Suprapubic skin (tissue), 4 donors: Measurements from ENCODE around the gene TSHZ1. TPM values are rescaled to one million over a fixed set of nuclear protein-coding genes. Genes with fewer than 3 reads are reported as not detected.

Experiments used
- DNase-seq, 2 donors: peaks; one replicate each; pipeline ENCODE4 v3.0.0-alpha.2; 2019; ENCODE audit warnings: low spot score in 2 of 2
- H3K27ac ChIP-seq: fragments of 200-600 bp; sonication (generic); one replicate; pipeline ENCODE4 v1.5.1; 2019
- H3K27me3 ChIP-seq: fragments of 200-600 bp; sonication (generic); one replicate; pipeline ENCODE4 v1.5.1; 2019
- H3K36me3 ChIP-seq: fragments of 200-600 bp; sonication (generic); one replicate; pipeline ENCODE4 v1.5.1; 2019
- H3K4me1 ChIP-seq: fragments of 200-600 bp; sonication (generic); one replicate; pipeline ENCODE4 v1.5.1; 2019
- H3K4me3 ChIP-seq: fragments of 200-600 bp; sonication (generic); one replicate; pipeline ENCODE4 v1.5.1; 2019; ENCODE audit warnings: mild to moderate bottlenecking
- H3K9me3 ChIP-seq: fragments of 200-600 bp; sonication (generic); one replicate; pipeline ENCODE4 v1.5.1; 2019
- EP300 ChIP-seq: sonication (generic); formaldehyde crosslinking; IDR thresholded peaks from one replicate; pipeline ENCODE4 v1.6.1; 2017; ENCODE audit warnings: antibody characterized with exemption
- POLR2A ChIP-seq, 2 donors: fragments of 450-650 bp; IDR thresholded peaks; one replicate each; pipeline ENCODE4 v1.6.1; 2017; ENCODE audit warnings: antibody characterized with exemption in 2 of 2, mild to moderate bottlenecking in 2 of 2, moderate library complexity in 2 of 2
- POLR2AphosphoS5 ChIP-seq, 3 donors: sonication (generic); formaldehyde crosslinking; IDR thresholded peaks; one replicate each; pipeline ENCODE4 v1.6.1; 2017; ENCODE audit warnings: antibody characterized with exemption in 3 of 3
- WGBS: methylation state at CpG from one replicate; pipeline ENCODE4 v1.1.5; 2018; 5-methylcytosine and 5-hydroxymethylcytosine counted together
- total RNA-seq, 4 donors: library from RNA; depleted of rRNA; stranded (reverse); fragments of >200 nt; gene quantifications; one replicate each; pipeline ENCODE4 v1.1.0, GENCODE V29; 2016
- TF ChIP-seq, protein P1 (sequence below), 2 donors: fragments of 200-600 bp in 1 of 2; fragments of 450-650 bp in 1 of 2; sonication (generic) in 1 of 2; IDR thresholded peaks; one replicate each; pipeline ENCODE4 v1.5.1; 2016 to 2019; ENCODE audit warnings: antibody characterized with exemption in 2 of 2, mild to moderate bottlenecking in 1 of 2, moderate library complexity in 1 of 2

The TSHZ1 gene
- total RNA-seq, 4 donors from 2014 or later = 15.2 to 24.5 (median 20.3) TPM

DNA sequence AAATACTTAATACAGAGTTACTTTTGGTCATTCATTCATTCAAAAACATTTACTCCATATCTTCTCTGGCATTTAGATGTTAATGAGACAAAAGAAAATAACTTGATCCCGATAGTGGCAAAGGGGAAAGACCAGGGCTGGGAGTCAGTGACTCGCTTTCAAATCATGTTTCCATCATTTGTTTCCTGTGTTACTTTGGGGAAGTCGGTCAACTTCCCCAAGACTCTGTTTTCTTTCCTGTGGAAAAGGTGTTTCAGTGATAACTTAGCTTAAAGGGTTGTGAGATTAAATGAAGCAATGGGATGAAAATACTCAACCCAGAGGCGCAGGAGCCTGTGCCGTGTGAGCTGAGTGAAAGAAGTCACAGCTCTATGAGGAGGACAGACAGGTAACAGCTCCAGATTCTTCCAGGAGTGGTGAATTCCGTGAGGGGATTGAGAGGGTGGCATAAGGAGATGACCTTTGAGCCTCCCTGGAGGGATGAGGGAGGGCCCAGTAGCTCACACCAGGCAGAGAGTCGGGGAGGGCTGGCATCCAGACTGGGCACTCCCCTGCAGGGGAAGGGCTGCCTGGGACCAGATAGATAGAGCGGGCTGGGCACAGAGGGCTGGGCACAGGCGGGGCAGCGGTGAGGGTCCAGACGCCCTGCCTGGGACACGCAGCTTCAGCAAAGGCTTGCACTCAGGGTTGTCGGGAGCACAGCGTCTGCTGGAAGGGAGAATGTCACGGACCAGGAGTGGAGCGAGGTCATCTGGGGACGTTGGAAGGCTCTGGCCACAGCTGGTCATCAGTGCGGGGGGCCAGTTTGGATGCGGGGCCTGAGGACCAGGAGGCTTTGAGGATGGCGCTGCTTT, 70.1 kb downstream of the TSHZ1 start:
- H3K9me3 ChIP-seq = no peaks in the 10 kb centered on the region
- no peak for TF ChIP-seq EP300
- TF ChIP-seq POLR2AphosphoS5 (IDR thresholded peaks at IDR 0.05) = no peak
- TF ChIP-seq, protein P1, sequence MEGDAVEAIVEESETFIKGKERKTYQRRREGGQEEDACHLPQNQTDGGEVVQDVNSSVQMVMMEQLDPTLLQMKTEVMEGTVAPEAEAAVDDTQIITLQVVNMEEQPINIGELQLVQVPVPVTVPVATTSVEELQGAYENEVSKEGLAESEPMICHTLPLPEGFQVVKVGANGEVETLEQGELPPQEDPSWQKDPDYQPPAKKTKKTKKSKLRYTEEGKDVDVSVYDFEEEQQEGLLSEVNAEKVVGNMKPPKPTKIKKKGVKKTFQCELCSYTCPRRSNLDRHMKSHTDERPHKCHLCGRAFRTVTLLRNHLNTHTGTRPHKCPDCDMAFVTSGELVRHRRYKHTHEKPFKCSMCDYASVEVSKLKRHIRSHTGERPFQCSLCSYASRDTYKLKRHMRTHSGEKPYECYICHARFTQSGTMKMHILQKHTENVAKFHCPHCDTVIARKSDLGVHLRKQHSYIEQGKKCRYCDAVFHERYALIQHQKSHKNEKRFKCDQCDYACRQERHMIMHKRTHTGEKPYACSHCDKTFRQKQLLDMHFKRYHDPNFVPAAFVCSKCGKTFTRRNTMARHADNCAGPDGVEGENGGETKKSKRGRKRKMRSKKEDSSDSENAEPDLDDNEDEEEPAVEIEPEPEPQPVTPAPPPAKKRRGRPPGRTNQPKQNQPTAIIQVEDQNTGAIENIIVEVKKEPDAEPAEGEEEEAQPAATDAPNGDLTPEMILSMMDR (IDR thresholded peaks at IDR 0.05) = no peak
- no peak for TF ChIP-seq POLR2A (IDR thresholded peaks at IDR 0.05)
- H3K4me3 ChIP-seq = no peak overlapping the region
- H3K27me3 ChIP-seq = no peaks in the 10 kb centered on the region
- 85% methylated on average over 19 of the region's 20 CpGs for WGBS
- H3K36me3 ChIP-seq = peaks cover 3% of the 10 kb centered on the region
- H3K27ac ChIP-seq = no peak overlapping the region
- peak in 1 of 2 donors; percentile 54 for DNase-seq
- no peaks in the 10 kb centered on the region for H3K4me1 ChIP-seq

GRCh38 chr18:75282746-75283145, 72.1 kb downstream of the TSHZ1 start:
- no peak for TF ChIP-seq EP300
- no peak for TF ChIP-seq POLR2AphosphoS5 (IDR thresholded peaks at IDR 0.05)
- TF ChIP-seq POLR2A (IDR thresholded peaks at IDR 0.05) = no peak
- TF ChIP-seq, protein P1 (IDR thresholded peaks at IDR 0.05) = no peak
- 95% methylated on average over 7 of the region's 15 CpGs for WGBS

GRCh38 chr18:75283731-75284130, 73.1 kb downstream of the TSHZ1 start:
- Histone ChIP-seq H3K27me3 (no peaks in the 10 kb centered on the region), H3K4me1 (no peaks in the 10 kb centered on the region), H3K9me3 (no peaks in the 10 kb centered on the region), H3K36me3 (peaks cover 34% of the 10 kb centered on the region), H3K27ac (no peak overlapping the region), H3K4me3 (no peak overlapping the region)
- no peak for DNase-seq
- WGBS = 83% methylated on average over 7 of the region's 7 CpGs
- TF ChIP-seq POLR2AphosphoS5 (IDR thresholded peaks at IDR 0.05) (no peak), POLR2A (IDR thresholded peaks at IDR 0.05) (no peak), EP300 (no peak)
- TF ChIP-seq, protein P1 (IDR thresholded peaks at IDR 0.05) = no peak

More at GRCh38 chr18:75282746-75283145, 72.1 kb downstream of the TSHZ1 start:
- DNase-seq = no peak
- Histone ChIP-seq H3K36me3 (peaks cover 24% of the 10 kb centered on the region), H3K27ac (no peak overlapping the region), H3K27me3 (no peaks in the 10 kb centered on the region), H3K9me3 (no peaks in the 10 kb centered on the region), H3K4me3 (no peak overlapping the region), H3K4me1 (no peaks in the 10 kb centered on the region)

DNA sequence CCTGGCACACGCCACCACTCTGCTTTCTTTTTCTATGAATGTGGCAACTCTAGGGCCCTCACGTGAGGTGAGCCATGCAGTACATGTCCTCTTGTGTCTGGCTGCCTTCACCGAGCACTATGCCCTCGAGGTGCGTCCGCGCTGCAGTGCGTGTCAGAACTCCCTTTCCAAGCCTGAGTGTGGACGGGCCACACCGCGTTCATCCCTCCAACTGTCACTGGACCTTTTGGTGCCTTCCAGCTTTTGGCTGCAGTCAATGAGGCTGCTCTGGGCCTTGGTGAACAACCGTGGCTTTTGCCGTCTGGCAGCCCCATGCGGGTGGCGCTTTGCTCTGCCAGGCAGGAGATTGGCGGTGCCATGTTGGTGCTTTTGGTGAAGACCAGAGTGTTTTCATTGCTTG, 74.0 kb downstream of the TSHZ1 start:
- Histone ChIP-seq H3K4me1 (no peaks in the 10 kb centered on the region), H3K9me3 (no peaks in the 10 kb centered on the region), H3K4me3 (no peak overlapping the region), H3K27me3 (no peaks in the 10 kb centered on the region), H3K27ac (no peak overlapping the region), H3K36me3 (peaks cover 34% of the 10 kb centered on the region)
- TF ChIP-seq EP300 (no peak), POLR2A (IDR thresholded peaks at IDR 0.05) (no peak), POLR2AphosphoS5 (IDR thresholded peaks at IDR 0.05) (no peak)
- TF ChIP-seq, protein P1 (IDR thresholded peaks at IDR 0.05) = no peak
- 97% methylated on average over 14 of the region's 16 CpGs for WGBS
- DNase-seq = no peak

DNA sequence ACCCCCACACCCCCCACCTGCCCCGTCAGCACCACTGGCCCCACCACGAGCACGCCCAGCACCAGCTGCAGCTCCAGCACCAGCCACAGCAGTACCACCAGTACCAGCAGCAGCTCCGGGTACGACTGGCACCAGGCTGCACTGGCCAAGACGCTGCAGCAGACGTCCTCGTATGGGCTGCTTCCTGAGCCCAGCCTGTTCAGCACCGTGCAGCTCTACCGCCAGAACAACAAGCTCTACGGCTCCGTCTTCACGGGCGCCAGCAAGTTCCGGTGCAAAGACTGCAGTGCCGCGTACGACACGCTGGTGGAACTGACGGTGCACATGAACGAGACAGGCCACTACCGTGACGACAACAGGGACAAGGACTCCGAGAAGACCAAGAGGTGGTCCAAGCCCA, 75.3 kb downstream of the TSHZ1 start:
- Histone ChIP-seq H3K27me3 (no peaks in the 10 kb centered on the region), H3K36me3 (peaks cover 34% of the 10 kb centered on the region), H3K9me3 (no peaks in the 10 kb centered on the region), H3K4me1 (no peaks in the 10 kb centered on the region), H3K4me3 (no peak overlapping the region), H3K27ac (no peak overlapping the region)
- DNase-seq = no peak
- 96% methylated on average over 15 of the region's 24 CpGs for WGBS
- TF ChIP-seq, protein P1 (IDR thresholded peaks at IDR 0.05) = no peak
- TF ChIP-seq POLR2AphosphoS5 (IDR thresholded peaks at IDR 0.05) = no peak
- TF ChIP-seq EP300 = no peak
- no peak for TF ChIP-seq POLR2A (IDR thresholded peaks at IDR 0.05)
